Loucy (cell line): ENCODE measurements around the gene KYNU.
"Not testable (repeated sequence)": the region's sequence is repeated elsewhere in the genome, so short reads cannot be mapped to it uniquely, and the experiment has no call there.

Source experiments
- H2AFZ ChIP-seq: fragments of 200-600 bp; sonication (generic); 2 replicates; pipeline ENCODE4 v1.6.0; 2016; ENCODE audit warnings: antibody characterized with exemption, mild to moderate bottlenecking, low read length, moderate library complexity
- H3F3A ChIP-seq: fragments of 200-600 bp; 2 replicates; pipeline ENCODE4 v1.6.0; 2016; ENCODE audit warnings: antibody characterized with exemption, low read depth, mild to moderate bottlenecking
- H3K27me3 ChIP-seq: fragments of 200-600 bp; sonication (generic); 2 replicates; pipeline ENCODE4 v1.6.1; 2014; ENCODE audit warnings: low read length, mild to moderate bottlenecking; ENCODE audit not compliant: insufficient read depth, poor library complexity, severe bottlenecking
- H3K36me3 ChIP-seq: fragments of 200-600 bp; sonication (generic); 2 replicates; pipeline ENCODE4 v1.6.1; 2016; ENCODE audit warnings: low read length; ENCODE audit not compliant: insufficient read depth
- H3K4me1 ChIP-seq: fragments of 200-600 bp; sonication (generic); 2 replicates; pipeline ENCODE4 v1.5.1; 2014; ENCODE audit warnings: low read length, mild to moderate bottlenecking; ENCODE audit not compliant: insufficient read depth, poor library complexity, severe bottlenecking
- H3K4me2 ChIP-seq: fragments of 200-600 bp; sonication (generic); 2 replicates; pipeline ENCODE4 v1.6.0; 2014; ENCODE audit warnings: antibody characterized with exemption, low read length, low read depth, mild to moderate bottlenecking; ENCODE audit not compliant: poor library complexity, severe bottlenecking
- H3K4me3 ChIP-seq: fragments of 200-600 bp; sonication (generic); 2 replicates; pipeline ENCODE4 v1.5.1; 2014; ENCODE audit warnings: low read length, mild to moderate bottlenecking, mixed read lengths; ENCODE audit not compliant: poor library complexity, severe bottlenecking
- H3K79me2 ChIP-seq: fragments of 200-600 bp; sonication (generic); 2 replicates; pipeline ENCODE4 v1.6.1; 2014; ENCODE audit warnings: low read length; ENCODE audit not compliant: insufficient read depth
- H3K9ac ChIP-seq: fragments of 200-600 bp; sonication (generic); 2 replicates; pipeline ENCODE4 v1.6.0; 2014; ENCODE audit warnings: mild to moderate bottlenecking, low read depth, low read length, moderate library complexity; ENCODE audit not compliant: poor library complexity, severe bottlenecking
- H3K9me2 ChIP-seq: fragments of 200-600 bp; sonication (generic); replicated peaks from 2 replicates; pipeline ENCODE4 v1.6.1; 2016; ENCODE audit warnings: low read depth, low read length, mixed read lengths
- H3K9me3 ChIP-seq: fragments of 200-600 bp; sonication (generic); 2 replicates; pipeline ENCODE4 v1.6.1; 2014; ENCODE audit warnings: mild to moderate bottlenecking, antibody characterized with exemption, low read length, low read depth; ENCODE audit not compliant: insufficient read depth
- H4K20me1 ChIP-seq: fragments of 200-600 bp; sonication (generic); 2 replicates; pipeline ENCODE4 v1.6.0; 2014; ENCODE audit warnings: antibody characterized with exemption, low read length, mild to moderate bottlenecking; ENCODE audit not compliant: insufficient read depth, poor library complexity, severe bottlenecking
- EZH2phosphoT487 ChIP-seq: fragments of 200-600 bp; IDR thresholded peaks from 2 replicates; pipeline ENCODE4 v1.6.1; 2018; ENCODE audit warnings: antibody characterized with exemption, mild to moderate bottlenecking, moderate library complexity, borderline replicate concordance
- TF ChIP-seq, protein P1 (sequence below): fragments of 200-600 bp; sonication (generic); conservative IDR thresholded peaks from 2 replicates; pipeline ENCODE4 v1.5.1; 2014; ENCODE audit warnings: mild to moderate bottlenecking, antibody characterized with exemption, low read length

Gene KYNU

DNA sequence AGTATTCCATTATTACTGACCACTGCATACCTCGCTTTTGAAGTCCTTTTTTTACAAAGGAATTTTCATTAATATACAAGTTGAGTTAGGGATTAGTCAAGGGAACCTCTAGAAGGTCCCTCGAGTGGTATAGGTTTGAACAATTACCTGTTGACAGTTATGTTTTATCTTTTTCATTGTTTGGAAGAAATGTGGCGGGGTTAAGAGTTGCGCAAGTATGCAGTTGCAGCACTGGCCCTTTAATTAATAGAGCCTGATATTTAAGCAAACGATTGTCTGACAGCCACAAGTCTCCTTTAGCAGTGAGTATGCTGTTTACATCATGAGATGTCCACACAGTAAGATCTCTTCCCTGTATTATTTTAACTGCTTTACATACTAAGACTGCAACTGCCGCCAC lies 24.3 kb downstream of the KYNU start:
- no peak overlapping the region for H3K4me3 ChIP-seq
- no peaks in the 10 kb centered on the region for H3K27me3 ChIP-seq
- H3K9ac ChIP-seq: no peak overlapping the region
- H2AFZ ChIP-seq: no peak overlapping the region
- no peaks in the 10 kb centered on the region for H3K9me2 ChIP-seq
- H3K4me2 ChIP-seq: no peak overlapping the region
- no peaks in the 10 kb centered on the region for H3K36me3 ChIP-seq
- H4K20me1 ChIP-seq: no peaks in the 10 kb centered on the region
- no peak for TF ChIP-seq EZH2phosphoT487
- TF ChIP-seq, protein P1, sequence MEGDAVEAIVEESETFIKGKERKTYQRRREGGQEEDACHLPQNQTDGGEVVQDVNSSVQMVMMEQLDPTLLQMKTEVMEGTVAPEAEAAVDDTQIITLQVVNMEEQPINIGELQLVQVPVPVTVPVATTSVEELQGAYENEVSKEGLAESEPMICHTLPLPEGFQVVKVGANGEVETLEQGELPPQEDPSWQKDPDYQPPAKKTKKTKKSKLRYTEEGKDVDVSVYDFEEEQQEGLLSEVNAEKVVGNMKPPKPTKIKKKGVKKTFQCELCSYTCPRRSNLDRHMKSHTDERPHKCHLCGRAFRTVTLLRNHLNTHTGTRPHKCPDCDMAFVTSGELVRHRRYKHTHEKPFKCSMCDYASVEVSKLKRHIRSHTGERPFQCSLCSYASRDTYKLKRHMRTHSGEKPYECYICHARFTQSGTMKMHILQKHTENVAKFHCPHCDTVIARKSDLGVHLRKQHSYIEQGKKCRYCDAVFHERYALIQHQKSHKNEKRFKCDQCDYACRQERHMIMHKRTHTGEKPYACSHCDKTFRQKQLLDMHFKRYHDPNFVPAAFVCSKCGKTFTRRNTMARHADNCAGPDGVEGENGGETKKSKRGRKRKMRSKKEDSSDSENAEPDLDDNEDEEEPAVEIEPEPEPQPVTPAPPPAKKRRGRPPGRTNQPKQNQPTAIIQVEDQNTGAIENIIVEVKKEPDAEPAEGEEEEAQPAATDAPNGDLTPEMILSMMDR: no peak
- no peaks in the 10 kb centered on the region for H3K9me3 ChIP-seq
- H3K4me1 ChIP-seq: no peaks in the 10 kb centered on the region
- H3K79me2 ChIP-seq: no peaks in the 10 kb centered on the region
- H3F3A ChIP-seq: no peaks in the 10 kb centered on the region

GRCh38 chr2:142903726-142904125 lies 26.3 kb downstream of the KYNU start:
- not testable (repeated sequence) for H3K27me3 ChIP-seq, H3K9me2 ChIP-seq, H3K4me3 ChIP-seq, H3K4me1 ChIP-seq, H2AFZ ChIP-seq, H4K20me1 ChIP-seq, H3K9me3 ChIP-seq, H3K4me2 ChIP-seq, H3F3A ChIP-seq, H3K79me2 ChIP-seq, H3K9ac ChIP-seq, H3K36me3 ChIP-seq

GRCh38 chr2:142907653-142908052 lies 30.2 kb downstream of the KYNU start:
- Histone ChIP-seq H3K4me3 (no peak overlapping the region), H3K9me2 (no peaks in the 10 kb centered on the region), H3K79me2 (no peaks in the 10 kb centered on the region), H3K9ac (no peak overlapping the region), H3K4me2 (no peak overlapping the region), H3K36me3 (no peaks in the 10 kb centered on the region), H3K27me3 (no peaks in the 10 kb centered on the region), H3F3A (no peaks in the 10 kb centered on the region), H3K4me1 (no peaks in the 10 kb centered on the region), H3K9me3 (no peaks in the 10 kb centered on the region), H2AFZ (no peak overlapping the region), H4K20me1 (no peaks in the 10 kb centered on the region)
- TF ChIP-seq, protein P1: no peak
- TF ChIP-seq EZH2phosphoT487: no peak

DNA sequence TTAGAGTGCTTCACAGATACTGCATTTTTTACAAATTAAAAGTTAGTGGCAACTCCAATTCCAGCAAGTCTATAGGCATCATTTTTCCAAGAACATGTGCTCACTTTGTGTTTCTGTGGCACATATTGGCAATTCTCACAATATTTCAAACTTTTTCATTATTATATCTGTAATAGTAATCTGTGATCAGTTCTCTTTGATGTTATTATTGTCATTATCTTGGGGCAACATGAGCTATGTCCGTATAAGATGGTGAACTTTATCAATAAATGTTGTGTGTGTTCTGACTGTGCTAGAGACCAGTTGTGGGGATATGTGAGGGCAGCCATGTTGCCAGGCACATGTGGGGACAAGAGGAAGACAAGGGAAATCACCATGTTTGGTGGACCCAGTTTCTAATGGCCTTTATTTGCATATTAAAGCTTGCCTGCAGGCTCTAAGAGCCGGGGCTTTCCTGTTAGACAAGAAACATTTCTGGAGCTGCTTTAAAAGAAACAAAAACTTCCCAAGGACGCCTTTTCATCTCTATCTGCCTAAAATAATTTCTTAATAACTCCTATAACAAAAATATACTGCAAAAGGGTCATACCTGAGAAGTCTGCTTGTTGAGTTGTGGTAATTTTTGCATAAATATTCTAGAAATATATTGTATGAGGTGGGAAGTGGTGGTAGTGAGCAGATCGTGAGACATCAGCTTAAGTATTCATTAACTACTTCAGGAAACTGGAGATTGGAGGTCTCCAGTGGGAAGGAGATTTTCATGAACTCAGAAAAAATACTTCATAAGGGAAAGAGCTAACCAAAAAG lies 37.2 kb downstream of the KYNU start:
- H3K9me3 ChIP-seq: no peaks in the 10 kb centered on the region
- no peak overlapping the region for H3K4me2 ChIP-seq
- no peak overlapping the region for H2AFZ ChIP-seq
- no peaks in the 10 kb centered on the region for H3K9me2 ChIP-seq
- no peaks in the 10 kb centered on the region for H3F3A ChIP-seq
- no peaks in the 10 kb centered on the region for H3K27me3 ChIP-seq
- TF ChIP-seq, protein P1: no peak
- TF ChIP-seq EZH2phosphoT487: no peak
- no peak overlapping the region for H3K9ac ChIP-seq
- H3K79me2 ChIP-seq: no peaks in the 10 kb centered on the region
- no peak overlapping the region for H3K4me3 ChIP-seq
- H4K20me1 ChIP-seq: no peaks in the 10 kb centered on the region
- H3K4me1 ChIP-seq: no peaks in the 10 kb centered on the region
- no peaks in the 10 kb centered on the region for H3K36me3 ChIP-seq
